HepG2 (cell line): ENCODE results near the gene MAEA. TPM values are rescaled to one million over a fixed set of nuclear protein-coding genes. Genes with fewer than 3 reads are reported as not detected.
A peak's percentile ranks its signal among the peaks of the same experiment; 100 is the strongest.

Experiments
- AGO1 ChIP-seq: fragments of 200-400 bp; formaldehyde crosslinking; IDR thresholded peaks from 2 replicates; pipeline ENCODE4 v1.6.1; 2017; ENCODE audit warnings: mild to moderate bottlenecking, low read depth, low read length, moderate library complexity; ENCODE audit not compliant: poor library complexity, severe bottlenecking
- CBFB ChIP-seq: sonication (generic); formaldehyde crosslinking; IDR thresholded peaks from 2 replicates; pipeline ENCODE4 v1.4.0; 2020; ENCODE audit warnings: missing genetic modification reagents
- CCDC6 ChIP-seq: sonication (generic); formaldehyde crosslinking; IDR thresholded peaks from 2 replicates; pipeline ENCODE4 v1.8.1; 2022; ENCODE audit warnings: mild to moderate bottlenecking, missing genetic modification reagents, moderate library complexity
- FOXK1 ChIP-seq: sonication (generic); formaldehyde crosslinking; IDR thresholded peaks from 2 replicates; pipeline ENCODE4 v1.4.0; 2020; ENCODE audit warnings: low read depth, missing genetic modification reagents, borderline replicate concordance
- KDM4B ChIP-seq: sonication (generic); formaldehyde crosslinking; IDR thresholded peaks from 2 replicates; pipeline ENCODE4 v1.4.0; 2020; ENCODE audit warnings: missing genetic modification reagents
- PHF21A ChIP-seq: sonication (generic); formaldehyde crosslinking; IDR thresholded peaks from 2 replicates; pipeline ENCODE4 v1.5.0; 2020; ENCODE audit warnings: mild to moderate bottlenecking, missing genetic modification reagents
- RXRB ChIP-seq: IDR thresholded peaks from 2 replicates; pipeline ENCODE4 v1.6.1; 2016; ENCODE audit warnings: borderline replicate concordance, missing genetic modification reagents, missing compliant biosample characterization
- SMAD3 ChIP-seq: sonication (generic); formaldehyde crosslinking; IDR thresholded peaks from 2 replicates; pipeline ENCODE4 v1.4.0; 2020; ENCODE audit warnings: missing genetic modification reagents
- ZNF501 ChIP-seq: sonication (generic); formaldehyde crosslinking; IDR thresholded peaks from 2 replicates; pipeline ENCODE4 v1.5.1; 2020; ENCODE audit warnings: mild to moderate bottlenecking, moderate library complexity, missing genetic modification reagents
- ZNF607 ChIP-seq: sonication (generic); formaldehyde crosslinking; IDR thresholded peaks from 2 replicates; pipeline ENCODE4 v1.5.1; 2020; ENCODE audit warnings: missing genetic modification reagents, mild to moderate bottlenecking, borderline replicate concordance
- ZNF747 ChIP-seq: sonication (generic); formaldehyde crosslinking; IDR thresholded peaks from 2 replicates; pipeline ENCODE4 v1.8.1; 2023; ENCODE audit warnings: missing genetic modification reagents, mild to moderate bottlenecking, borderline replicate concordance
- ZNF775 ChIP-seq: sonication (generic); formaldehyde crosslinking; IDR thresholded peaks from 2 replicates; pipeline ENCODE4 v1.4.0; 2020; ENCODE audit warnings: missing genetic modification reagents, mild to moderate bottlenecking, moderate library complexity, borderline replicate concordance
- ZSCAN25 ChIP-seq: sonication (generic); formaldehyde crosslinking; IDR thresholded peaks from 2 replicates; pipeline ENCODE4 v1.8.0; 2022; ENCODE audit warnings: mild to moderate bottlenecking, missing genetic modification reagents
- polyA plus RNA-seq, 8 experiments: library from polyadenylated mRNA; depleted of rRNA in 3 of 8; stranded (reverse) in 7 of 8; unstranded in 1 of 8; fragments of >200 nt; fragmentation: Illumina TruSeq in 4 of 8; extraction: Trizol in 4 of 8; gene quantifications; 2 replicates each; pipeline versions ENCODE4 v1.2.1 to v1.2.3, GENCODE V29; 2011 to 2016; ENCODE audit warnings: low read depth in 4 of 8, missing spikeins in 1 of 8, mixed read lengths in 1 of 8; ENCODE audit not compliant: insufficient read depth in 1 of 8
- total RNA-seq, 5 experiments: library from RNA; depleted of rRNA; stranded (reverse); fragments of >200 nt; fragmentation: Illumina TruSeq; extraction: Trizol; gene quantifications; 2 replicates each; pipeline ENCODE4 v1.2.3, GENCODE V29; 2016; ENCODE audit warnings: low read depth in 1 of 5
- TF ChIP-seq, protein P1 (sequence below): sonication (generic); formaldehyde crosslinking; IDR thresholded peaks from 2 replicates; pipeline ENCODE4 v1.4.0; 2020; ENCODE audit warnings: missing genetic modification reagents, borderline replicate concordance
- TF ChIP-seq, protein P2 (sequence below): sonication (generic); formaldehyde crosslinking; IDR thresholded peaks from 2 replicates; pipeline ENCODE4 v1.9.0; 2021; ENCODE audit warnings: missing genetic modification reagents, borderline replicate concordance
- TF ChIP-seq, protein P3 (sequence below): IDR thresholded peaks from 2 replicates; pipeline ENCODE4 v1.6.1; 2016; ENCODE audit warnings: missing genetic modification reagents, missing compliant biosample characterization
- TF ChIP-seq, protein P4 (sequence below): sonication (generic); formaldehyde crosslinking; IDR thresholded peaks from 2 replicates; pipeline ENCODE4 v1.8.1; 2023; ENCODE audit warnings: mild to moderate bottlenecking, moderate library complexity, missing genetic modification reagents
- TF ChIP-seq, protein P5 (sequence below): sonication (generic); formaldehyde crosslinking; conservative IDR thresholded peaks from 2 replicates; pipeline ENCODE4 v1.4.0; 2020; ENCODE audit warnings: missing genetic modification reagents
- TF ChIP-seq, protein P6 (sequence below): sonication (generic); formaldehyde crosslinking; IDR thresholded peaks from 2 replicates; pipeline ENCODE4 v1.5.0; 2020; ENCODE audit warnings: missing genetic modification reagents

MAEA gene
- total and polyA plus RNA-seq, 2 of the 13 experiments (the other 11 are each of a cell fraction or from before 2014, with no cell fraction given) = 52.0 to 57.1 TPM

DNA sequence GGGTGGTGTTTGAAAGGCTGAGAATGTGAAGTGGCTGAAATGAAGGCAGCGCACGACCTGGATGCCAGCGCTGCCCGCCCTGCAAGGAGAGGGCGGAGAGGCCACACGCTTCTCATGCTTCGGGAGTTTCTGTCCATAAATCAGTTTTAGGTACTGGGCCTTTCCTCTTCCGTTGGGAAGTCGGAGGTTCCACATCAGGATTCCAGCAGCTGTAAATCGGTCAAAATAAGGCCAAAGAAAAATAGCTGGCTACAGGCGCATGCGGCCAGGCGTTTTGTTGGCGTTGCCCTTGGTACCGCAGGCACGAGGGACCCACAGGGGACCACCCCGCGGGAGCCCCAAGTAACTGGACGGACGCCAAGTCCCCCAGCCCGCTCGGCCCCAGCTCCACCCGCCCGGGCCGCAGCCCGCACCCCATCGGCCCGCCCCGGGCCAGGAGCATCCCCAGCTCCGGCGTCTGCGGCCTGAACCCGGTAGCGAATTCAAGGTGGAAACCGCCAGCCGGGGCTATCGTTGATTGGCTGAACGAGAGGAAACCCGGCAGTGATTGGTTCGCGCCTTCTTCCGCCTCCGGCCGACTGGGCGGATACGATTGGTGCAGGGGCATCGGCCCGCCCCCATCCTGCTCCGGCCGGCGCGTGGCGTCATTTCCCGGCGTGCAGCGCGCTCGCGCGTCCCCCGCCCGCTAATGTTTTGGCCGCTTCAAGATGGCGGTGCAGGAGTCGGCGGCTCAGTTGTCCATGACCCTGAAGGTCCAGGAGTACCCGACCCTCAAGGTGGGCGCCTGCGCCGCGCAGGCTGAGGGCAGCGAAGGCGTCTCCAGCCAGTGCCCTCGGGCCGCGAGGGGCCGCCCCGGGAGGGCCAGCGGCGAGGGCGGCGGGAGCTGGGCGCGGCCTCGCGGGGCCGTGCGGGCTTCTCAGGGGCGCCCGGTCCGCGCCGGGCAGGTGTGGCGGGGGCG lies at the start of gene MAEA (continued):
- TF ChIP-seq, protein P1, sequence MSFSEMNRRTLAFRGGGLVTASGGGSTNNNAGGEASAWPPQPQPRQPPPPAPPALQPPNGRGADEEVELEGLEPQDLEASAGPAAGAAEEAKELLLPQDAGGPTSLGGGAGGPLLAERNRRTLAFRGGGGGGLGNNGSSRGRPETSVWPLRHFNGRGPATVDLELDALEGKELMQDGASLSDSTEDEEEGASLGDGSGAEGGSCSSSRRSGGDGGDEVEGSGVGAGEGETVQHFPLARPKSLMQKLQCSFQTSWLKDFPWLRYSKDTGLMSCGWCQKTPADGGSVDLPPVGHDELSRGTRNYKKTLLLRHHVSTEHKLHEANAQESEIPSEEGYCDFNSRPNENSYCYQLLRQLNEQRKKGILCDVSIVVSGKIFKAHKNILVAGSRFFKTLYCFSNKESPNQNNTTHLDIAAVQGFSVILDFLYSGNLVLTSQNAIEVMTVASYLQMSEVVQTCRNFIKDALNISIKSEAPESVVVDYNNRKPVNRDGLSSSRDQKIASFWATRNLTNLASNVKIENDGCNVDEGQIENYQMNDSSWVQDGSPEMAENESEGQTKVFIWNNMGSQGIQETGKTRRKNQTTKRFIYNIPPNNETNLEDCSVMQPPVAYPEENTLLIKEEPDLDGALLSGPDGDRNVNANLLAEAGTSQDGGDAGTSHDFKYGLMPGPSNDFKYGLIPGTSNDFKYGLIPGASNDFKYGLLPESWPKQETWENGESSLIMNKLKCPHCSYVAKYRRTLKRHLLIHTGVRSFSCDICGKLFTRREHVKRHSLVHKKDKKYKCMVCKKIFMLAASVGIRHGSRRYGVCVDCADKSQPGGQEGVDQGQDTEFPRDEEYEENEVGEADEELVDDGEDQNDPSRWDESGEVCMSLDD (CRISPR knock-in tag) = no peak
- TF ChIP-seq, protein P2, sequence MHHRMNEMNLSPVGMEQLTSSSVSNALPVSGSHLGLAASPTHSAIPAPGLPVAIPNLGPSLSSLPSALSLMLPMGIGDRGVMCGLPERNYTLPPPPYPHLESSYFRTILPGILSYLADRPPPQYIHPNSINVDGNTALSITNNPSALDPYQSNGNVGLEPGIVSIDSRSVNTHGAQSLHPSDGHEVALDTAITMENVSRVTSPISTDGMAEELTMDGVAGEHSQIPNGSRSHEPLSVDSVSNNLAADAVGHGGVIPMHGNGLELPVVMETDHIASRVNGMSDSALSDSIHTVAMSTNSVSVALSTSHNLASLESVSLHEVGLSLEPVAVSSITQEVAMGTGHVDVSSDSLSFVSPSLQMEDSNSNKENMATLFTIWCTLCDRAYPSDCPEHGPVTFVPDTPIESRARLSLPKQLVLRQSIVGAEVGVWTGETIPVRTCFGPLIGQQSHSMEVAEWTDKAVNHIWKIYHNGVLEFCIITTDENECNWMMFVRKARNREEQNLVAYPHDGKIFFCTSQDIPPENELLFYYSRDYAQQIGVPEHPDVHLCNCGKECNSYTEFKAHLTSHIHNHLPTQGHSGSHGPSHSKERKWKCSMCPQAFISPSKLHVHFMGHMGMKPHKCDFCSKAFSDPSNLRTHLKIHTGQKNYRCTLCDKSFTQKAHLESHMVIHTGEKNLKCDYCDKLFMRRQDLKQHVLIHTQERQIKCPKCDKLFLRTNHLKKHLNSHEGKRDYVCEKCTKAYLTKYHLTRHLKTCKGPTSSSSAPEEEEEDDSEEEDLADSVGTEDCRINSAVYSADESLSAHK (CRISPR knock-in tag) = no peak
- TF ChIP-seq ZNF501 (CRISPR knock-in tag) (peak; percentile 57; the same call in 1 of the 2 replicates), PHF21A (peak; percentile 84), KDM4B (CRISPR knock-in tag) (no peak), ZNF607 (0 out of 2 replicates have a peak, but pooled peaks have one; percentile 42), SMAD3 (CRISPR knock-in tag) (peak; percentile 74), ZNF747 (CRISPR knock-in tag) (no peak), RXRB (CRISPR knock-in tag) (peak; percentile 38; the same call in 1 of the 2 replicates), AGO1 (peak; percentile 56), CCDC6 (peak; percentile 27; the same call in 1 of the 2 replicates), ZNF775 (no peak), ZSCAN25 (CRISPR knock-in tag) (0 out of 2 replicates have a peak, but pooled peaks have one; percentile 39), FOXK1 (CRISPR knock-in tag) (peak; percentile 84), CBFB (CRISPR knock-in tag) (0 out of 2 replicates have a peak, but pooled peaks have one; percentile 30)
- TF ChIP-seq, protein P3, sequence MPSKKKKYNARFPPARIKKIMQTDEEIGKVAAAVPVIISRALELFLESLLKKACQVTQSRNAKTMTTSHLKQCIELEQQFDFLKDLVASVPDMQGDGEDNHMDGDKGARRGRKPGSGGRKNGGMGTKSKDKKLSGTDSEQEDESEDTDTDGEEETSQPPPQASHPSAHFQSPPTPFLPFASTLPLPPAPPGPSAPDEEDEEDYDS (CRISPR knock-in tag) = peak; percentile 76
- TF ChIP-seq, protein P4, sequence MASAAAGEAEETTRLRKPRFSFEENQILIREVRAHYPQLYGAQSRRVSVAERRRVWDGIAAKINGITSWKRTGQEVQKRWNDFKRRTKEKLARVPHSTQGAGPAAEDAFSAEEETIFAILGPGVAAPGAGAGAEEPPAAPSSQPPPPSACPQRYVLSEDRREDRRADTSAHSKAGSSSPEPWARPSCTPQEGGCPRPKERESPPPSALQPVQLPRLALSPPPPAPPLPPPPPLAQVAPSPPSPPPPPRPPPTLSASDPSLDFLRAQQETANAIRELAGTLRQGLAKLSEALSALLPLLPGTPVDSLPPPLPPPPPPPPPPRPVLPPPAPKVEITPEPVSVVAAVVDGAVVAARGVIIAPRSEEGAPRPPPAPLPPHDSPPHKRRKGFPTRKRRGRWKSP (CRISPR knock-in tag) = 0 out of 2 replicates have a peak, but pooled peaks have one; percentile 44
- TF ChIP-seq, protein P5, sequence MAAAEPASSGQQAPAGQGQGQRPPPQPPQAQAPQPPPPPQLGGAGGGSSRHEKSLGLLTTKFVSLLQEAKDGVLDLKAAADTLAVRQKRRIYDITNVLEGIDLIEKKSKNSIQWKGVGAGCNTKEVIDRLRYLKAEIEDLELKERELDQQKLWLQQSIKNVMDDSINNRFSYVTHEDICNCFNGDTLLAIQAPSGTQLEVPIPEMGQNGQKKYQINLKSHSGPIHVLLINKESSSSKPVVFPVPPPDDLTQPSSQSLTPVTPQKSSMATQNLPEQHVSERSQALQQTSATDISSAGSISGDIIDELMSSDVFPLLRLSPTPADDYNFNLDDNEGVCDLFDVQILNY = peak; percentile 86
- TF ChIP-seq, protein P6, sequence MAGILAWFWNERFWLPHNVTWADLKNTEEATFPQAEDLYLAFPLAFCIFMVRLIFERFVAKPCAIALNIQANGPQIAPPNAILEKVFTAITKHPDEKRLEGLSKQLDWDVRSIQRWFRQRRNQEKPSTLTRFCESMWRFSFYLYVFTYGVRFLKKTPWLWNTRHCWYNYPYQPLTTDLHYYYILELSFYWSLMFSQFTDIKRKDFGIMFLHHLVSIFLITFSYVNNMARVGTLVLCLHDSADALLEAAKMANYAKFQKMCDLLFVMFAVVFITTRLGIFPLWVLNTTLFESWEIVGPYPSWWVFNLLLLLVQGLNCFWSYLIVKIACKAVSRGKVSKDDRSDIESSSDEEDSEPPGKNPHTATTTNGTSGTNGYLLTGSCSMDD (CRISPR knock-in tag) = no peak
